ENCODE data around the gene RAB30. TPM values are rescaled to one million over a fixed set of nuclear protein-coding genes. Genes with fewer than 3 reads are reported as not detected.

RAB30 gene
- total and polyA plus RNA-seq, 2 donors from 2014 or later: 3.1 to 15.2 TPM

- H3K27ac ChIP-seq (ENCODE audit: low read depth in 2 of 2, low read length in 2 of 2): no peak overlapping the region
- H3K9me3 ChIP-seq (ENCODE audit: control insufficient read depth in 2 of 3, insufficient read depth in 1 of 3, low read length in 3 of 3): no peaks in the 10 kb centered on the region
- FAIRE-seq (no peak), DNase-seq (no peak)
- no peak overlapping the region for H3K4me3 ChIP-seq (ENCODE audit: low read length in 3 of 3)
- no peak for TF ChIP-seq CTCF (IDR thresholded peaks at IDR 0.05; ENCODE audit: borderline replicate concordance, extremely low read depth, insufficient read depth)
- H3K4me1 ChIP-seq (ENCODE audit: control insufficient read depth in 2 of 3, insufficient read depth in 2 of 3, low read depth in 1 of 3, low read length in 3 of 3): peaks cover 0 to 3% (median 0%) of the 10 kb centered on the region in 3 donors
- intact Hi-C loops (cut with DNase I): no loop called here
- H3K27me3 ChIP-seq (ENCODE audit: control insufficient read depth, insufficient read depth, low read length): no peaks in the 10 kb centered on the region
- H3K36me3 ChIP-seq (ENCODE audit: control insufficient read depth in 2 of 3, insufficient read depth in 3 of 3, low read length in 3 of 3): no peaks in the 10 kb centered on the region
- H3K9ac ChIP-seq (ENCODE audit: low read length in 3 of 3): no peak overlapping the region
Observed at GRCh38 chr11:83021780-83022125, 49.9 kb downstream of the RAB30 start.

GRCh38 chr11:83020942-83021779, 50.5 kb downstream of the RAB30 start:
- H3K9ac ChIP-seq (ENCODE audit: low read length in 3 of 3): no peak overlapping the region
- no peaks in the 10 kb centered on the region for H3K36me3 ChIP-seq (ENCODE audit: control insufficient read depth in 2 of 3, insufficient read depth in 3 of 3, low read length in 3 of 3)
- no peak for TF ChIP-seq CTCF (IDR thresholded peaks at IDR 0.05; ENCODE audit: borderline replicate concordance, extremely low read depth, insufficient read depth)
- no peak overlapping the region for H3K4me3 ChIP-seq (ENCODE audit: low read length in 3 of 3)
- H3K27me3 ChIP-seq (ENCODE audit: control insufficient read depth, insufficient read depth, low read length): no peaks in the 10 kb centered on the region
- peaks cover 0 to 3% (median 0%) of the 10 kb centered on the region in 3 donors for H3K4me1 ChIP-seq (ENCODE audit: control insufficient read depth in 2 of 3, insufficient read depth in 2 of 3, low read depth in 1 of 3, low read length in 3 of 3)
- no peak overlapping the region for H3K27ac ChIP-seq (ENCODE audit: low read depth in 2 of 2, low read length in 2 of 2)
- intact Hi-C loops (cut with DNase I): no loop called here
- no peaks in the 10 kb centered on the region for H3K9me3 ChIP-seq (ENCODE audit: control insufficient read depth in 2 of 3, insufficient read depth in 1 of 3, low read length in 3 of 3)
- DNase-seq (no peak), FAIRE-seq (no peak)

GRCh38 chr11:83019888-83020579, 51.7 kb downstream of the RAB30 start:
- H3K36me3 ChIP-seq (ENCODE audit: control insufficient read depth in 2 of 3, insufficient read depth in 3 of 3, low read length in 3 of 3): no peaks in the 10 kb centered on the region
- no peak overlapping the region for H3K27ac ChIP-seq (ENCODE audit: low read depth in 2 of 2, low read length in 2 of 2)
- no peak for TF ChIP-seq CTCF (IDR thresholded peaks at IDR 0.05; ENCODE audit: borderline replicate concordance, extremely low read depth, insufficient read depth)
- H3K9me3 ChIP-seq (ENCODE audit: control insufficient read depth in 2 of 3, insufficient read depth in 1 of 3, low read length in 3 of 3): no peaks in the 10 kb centered on the region
- H3K9ac ChIP-seq (ENCODE audit: low read length in 3 of 3): no peak overlapping the region
- no peaks in the 10 kb centered on the region for H3K27me3 ChIP-seq (ENCODE audit: control insufficient read depth, insufficient read depth, low read length)
- no peak for FAIRE-seq
- intact Hi-C loops (cut with DNase I): no loop called here
- no peak overlapping the region for H3K4me3 ChIP-seq (ENCODE audit: low read length in 3 of 3)
- DNase-seq: no peak
- H3K4me1 ChIP-seq (ENCODE audit: control insufficient read depth in 2 of 3, insufficient read depth in 2 of 3, low read depth in 1 of 3, low read length in 3 of 3): no peaks in the 10 kb centered on the region

Measured in kidney (tissue), 14 donors.